K562 (cell line): ENCODE measurements around the gene TFF2. TPM values are rescaled to one million over a fixed set of nuclear protein-coding genes. Genes with fewer than 3 reads are reported as not detected.

Source experiments
- ATAC-seq: fragments of 200-7000 bp; cut with Tn5 transposase; 3 replicates; pipeline ENCODE4 v1.9.1; 2020; ENCODE audit warnings: moderate library complexity
- BruUV-seq: library from RNA; stranded (reverse); fragments of 400-500 nt; replicated peaks from 2 replicates; lab custom pipeline; 2021; lab: Mats Ljungman, UMichigan
- CTCF ChIA-PET: fragments of 300-600 bp; formaldehyde crosslinking; extraction: SDS; loops from one replicate; lab custom pipeline; 2021; ENCODE audit warnings: low intra/inter-chr PET ratio; lab: Yijun Ruan, JAX
- POLR2A ChIA-PET: fragments of 300-600, 350-650 bp; sonication (Branson Sonifier 250); formaldehyde crosslinking; extraction: SDS; loops from one replicate; lab custom pipeline; 2021; ENCODE audit warnings: antibody characterized with exemption, inconsistent platforms; lab: Yijun Ruan, JAX
- DNase-seq, 4 experiments: peaks; one replicate each; pipeline versions ENCODE4 v3.0.0 to v3.0.0-alpha.2; 2011 to 2018; ENCODE audit warnings: low spot score in 3 of 4, mixed read lengths in 3 of 4; ENCODE audit errors: extremely low read depth in 1 of 4
- FAIRE-seq: peaks from 2 replicates; lab custom pipeline; 2011; peaks lifted over from hg19 to GRCh38; lab: Jason Lieb, UNC
- H2AFZ ChIP-seq: 2 replicates; pipeline ENCODE4 v1.6.0; 2011; ENCODE audit warnings: low read depth, low read length, control low read depth, inconsistent platforms
- H3K27ac ChIP-seq: fragments of 200-600 bp; 3 replicates; pipeline ENCODE4 v1.8.0; 2011; ENCODE audit warnings: low read depth, mild to moderate bottlenecking, control low read depth, inconsistent platforms, low read length, moderate library complexity, mixed read lengths; ENCODE audit errors: extremely low read depth
- H3K27me3 ChIP-seq, 2 experiments: fragments of 300-600 bp in 1 of 2; 2 replicates in 1 of 2; 3 replicates in 1 of 2; pipeline versions ENCODE4 v1.6.0 to v1.8.0; 2011; ENCODE audit warnings: inconsistent platforms in 2 of 2, low read length in 2 of 2, mild to moderate bottlenecking in 1 of 2, mixed read lengths in 1 of 2, moderate library complexity in 1 of 2; ENCODE audit not compliant: control insufficient read depth in 2 of 2, insufficient read depth in 2 of 2
- H3K36me3 ChIP-seq: fragments of 300-600 bp; 3 replicates; pipeline ENCODE4 v1.8.0; 2011; ENCODE audit warnings: mild to moderate bottlenecking, low read length, inconsistent platforms; ENCODE audit not compliant: control insufficient read depth, insufficient read depth
- H3K4me1 ChIP-seq, 2 experiments: fragments of 200-600 bp in 1 of 2; replicated peaks in 1 of 2; 2 replicates in 1 of 2; 3 replicates in 1 of 2; pipeline versions ENCODE4 v1.5.1 to v1.8.0; 2011; ENCODE audit warnings: inconsistent platforms in 2 of 2, low read length in 2 of 2, mild to moderate bottlenecking in 1 of 2, mixed read lengths in 1 of 2, moderate library complexity in 1 of 2; ENCODE audit not compliant: control insufficient read depth in 2 of 2, insufficient read depth in 2 of 2
- H3K4me2 ChIP-seq: 2 replicates; pipeline ENCODE4 v1.6.1; 2011; ENCODE audit warnings: low read length, control low read depth, inconsistent platforms, mixed read lengths; ENCODE audit not compliant: insufficient read depth
- H3K4me3 ChIP-seq: fragments of 200-600 bp; sonication (generic), shearing (Covaris generic); 2 replicates; pipeline ENCODE4 v1.5.1; 2016; ENCODE audit warnings: control low read depth, inconsistent platforms
- H3K79me2 ChIP-seq: fragments of 200-600 bp; 3 replicates; pipeline ENCODE4 v1.8.0; 2011; ENCODE audit warnings: low read length, inconsistent platforms; ENCODE audit not compliant: control insufficient read depth, insufficient read depth
- H3K9ac ChIP-seq, 2 experiments: 2 replicates each; pipeline versions ENCODE4 v1.6.0 to v1.6.1; 2011; ENCODE audit warnings: low read depth in 2 of 2, low read length in 2 of 2, control low read depth in 1 of 2, inconsistent platforms in 1 of 2, mild to moderate bottlenecking in 1 of 2, mixed read lengths in 1 of 2; ENCODE audit not compliant: insufficient read depth in 1 of 2
- H3K9me1 ChIP-seq: one replicate; pipeline ENCODE4 v1.6.0; 2011; ENCODE audit warnings: inconsistent platforms, mild to moderate bottlenecking, low read length, moderate library complexity; ENCODE audit not compliant: control insufficient read depth, insufficient read depth
- H3K9me3 ChIP-seq: replicated peaks from 2 replicates; pipeline ENCODE4 v1.5.1; 2011; ENCODE audit warnings: low read depth, low read length, inconsistent platforms; ENCODE audit not compliant: control insufficient read depth, insufficient read depth
- H4K20me1 ChIP-seq: replicated peaks from 2 replicates; pipeline ENCODE4 v1.6.1; 2011; ENCODE audit warnings: low read length, inconsistent platforms, mixed read lengths; ENCODE audit not compliant: control insufficient read depth, insufficient read depth
- ESRRB ChIP-seq: fragments of 250-450 bp; sonication (Bioruptor Pico); IDR thresholded peaks from 2 replicates; pipeline ENCODE4 v1.5.0; 2020; ENCODE audit warnings: mild to moderate bottlenecking, moderate library complexity, borderline replicate concordance
- RBBP5 ChIP-seq: fragments of 200-600 bp; sonication (generic); IDR thresholded peaks from 2 replicates; pipeline ENCODE4 v1.6.1; 2012; ENCODE audit warnings: borderline replicate concordance, mild to moderate bottlenecking, low read length, control low read depth, inconsistent platforms; ENCODE audit not compliant: insufficient read depth, poor library complexity, severe bottlenecking
- REST ChIP-seq, 2 experiments: fragments of 450-650 bp; formaldehyde crosslinking in 1 of 2; IDR thresholded peaks; 2 replicates each; pipeline versions ENCODE4 v1.4.0 to v1.6.1; 2014 to 2020; ENCODE audit warnings: mild to moderate bottlenecking in 2 of 2, borderline replicate concordance in 1 of 2, low read depth in 1 of 2
- TFE3 ChIP-seq: fragments of 450-650 bp; formaldehyde crosslinking; IDR thresholded peaks from 2 replicates; pipeline ENCODE4 v1.4.0; 2020; ENCODE audit warnings: mild to moderate bottlenecking, mixed read lengths
- TRIM24 ChIP-seq, 2 experiments: fragments of 450-650 bp; IDR thresholded peaks; 2 replicates each; pipeline ENCODE4 v1.6.1; 2016
- WGBS: fragments of 100-300 bp; shearing (Covaris generic); methylation state at CpG from one replicate; pipeline ENCODE4 v1.1.6; 2016; ENCODE audit warnings: low coverage, mixed read lengths; ENCODE audit not compliant: insufficient coverage; ENCODE audit errors: missing lambda C conversion rate; 5-methylcytosine and 5-hydroxymethylcytosine counted together
- in situ Hi-C: fragments of 300-500 bp; cut with MboI; formaldehyde crosslinking; loops from 4 replicates; pipeline ENCODE4 v1.15.0; 2018; ENCODE audit warnings: inconsistent platforms, mixed read lengths
- intact Hi-C: fragments of 100-400 bp; cut with micrococcal nuclease; formaldehyde crosslinking; loops from 2 replicates; pipeline ENCODE4 v1.14.2; 2022
- polyA plus RNA-seq, 8 experiments: library from polyadenylated mRNA; depleted of rRNA in 4 of 8; stranded (reverse) in 5 of 8; unstranded in 3 of 8; fragments of >200 nt; fragmentation: Nextera tagmentation in 2 of 8; fragmentation: Illumina TruSeq in 1 of 8; extraction: Ambion mirVana in 2 of 8; extraction: Trizol in 1 of 8; gene quantifications; 2 replicates each; pipeline versions ENCODE4 v1.2.1 to v1.2.3, GENCODE V29; 2011 to 2014; ENCODE audit warnings: inconsistent platforms in 1 of 8, missing spikeins in 1 of 8
- total RNA-seq, 7 experiments: library from RNA; depleted of rRNA in 6 of 7; stranded (reverse); fragments of >200 nt in 6 of 7; fragmentation: Illumina TruSeq in 2 of 7; extraction: Trizol in 2 of 7; gene quantifications; 2 replicates each; pipeline versions ENCODE4 v1.2.1 to v1.2.3, GENCODE V29; 2011 to 2021; ENCODE audit warnings: low replicate concordance in 1 of 7
- TF ChIP-seq, protein P1 (sequence below): fragments of 250-450 bp; sonication (Bioruptor Pico); IDR thresholded peaks from 2 replicates; pipeline ENCODE4 v1.9.0; 2021; ENCODE audit warnings: mild to moderate bottlenecking

The TFF2 gene
- total and polyA plus RNA-seq, 9 of the 15 experiments (the other 6 are each of a cell fraction or from before 2014, with no cell fraction given) = not detected

- peaks cover 10 to 52% of the 10 kb centered on the region in 2 experiments; a peak in 4 of 5 replicates for H3K27me3 ChIP-seq
- TF ChIP-seq TFE3 = no peak
- TF ChIP-seq RBBP5 = no peak
- TF ChIP-seq TRIM24 (IDR thresholded peaks at IDR 0.05) = no peak
- TF ChIP-seq REST (IDR thresholded peaks at IDR 0.05; ENCODE audit: borderline replicate concordance) = no peak
- TF ChIP-seq REST (CRISPR knock-in tag; IDR thresholded peaks at IDR 0.05; ENCODE audit: low read depth) = no peak
- no peak for TF ChIP-seq ESRRB
- TF ChIP-seq, protein P1, sequence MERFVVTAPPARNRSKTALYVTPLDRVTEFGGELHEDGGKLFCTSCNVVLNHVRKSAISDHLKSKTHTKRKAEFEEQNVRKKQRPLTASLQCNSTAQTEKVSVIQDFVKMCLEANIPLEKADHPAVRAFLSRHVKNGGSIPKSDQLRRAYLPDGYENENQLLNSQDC (CRISPR knock-in tag) = no peak
- peaks cover 4 to 6% of the 10 kb centered on the region in 2 experiments; a peak in 3 of 5 replicates for H3K4me1 ChIP-seq
- no TSS peak for BruUV-seq
- H4K20me1 ChIP-seq = no peaks in the 10 kb centered on the region
- H2AFZ ChIP-seq = no peak overlapping the region
- H3K4me3 ChIP-seq = no peak overlapping the region
- H3K79me2 ChIP-seq = no peaks in the 10 kb centered on the region
- no peak overlapping the region for H3K4me2 ChIP-seq
- ATAC-seq (no peak), DNase-seq (no peak), FAIRE-seq (no peak)
- in situ Hi-C loops (no loop called here), intact Hi-C loops (no loop called here)
- no peaks in the 10 kb centered on the region for H3K9me3 ChIP-seq
- no peak overlapping the region for H3K27ac ChIP-seq
- no peaks in the 10 kb centered on the region for H3K9me1 ChIP-seq
- 2% methylated on average over 6 of the region's 6 CpGs for WGBS
- H3K36me3 ChIP-seq = no peaks in the 10 kb centered on the region
- no peak overlapping the region for H3K9ac ChIP-seq
- CTCF ChIA-PET = no interaction called here
- POLR2A ChIA-PET = interaction anchor here (0.6 kb wide), 2 partner anchors 14 to 69 kb away, joined by 3 to 5 read pairs; no protein-coding TSS in a partner anchor
Measured at GRCh38 chr21:42382915-42383314, 32.1 kb upstream of the TFF2 start.
